Coronary artery (tissue), 2 donors: ENCODE data around the gene SKIDA1.
"Not testable (repeated sequence)": the region's sequence is repeated elsewhere in the genome, so short reads cannot be mapped to it uniquely, and the experiment has no call there.

Experiments used
- DNase-seq: peaks from one replicate; pipeline ENCODE4 v3.0.0-alpha.2; 2017; ENCODE audit warnings: low spot score
- H3K27ac ChIP-seq, 2 donors: fragments of 200-600 bp; sonication (generic); one replicate each; pipeline ENCODE4 v1.5.1; 2016 to 2019
- H3K4me3 ChIP-seq: fragments of 200-600 bp; sonication (generic); 2 replicates; pipeline ENCODE4 v1.5.1; 2016; ENCODE audit warnings: mild to moderate bottlenecking, moderate library complexity
- TF ChIP-seq, protein P1 (sequence below): fragments of 200-600 bp; sonication (generic); IDR thresholded peaks from one replicate; pipeline ENCODE4 v1.5.1; 2019; ENCODE audit warnings: antibody characterized with exemption

The SKIDA1 gene

DNA sequence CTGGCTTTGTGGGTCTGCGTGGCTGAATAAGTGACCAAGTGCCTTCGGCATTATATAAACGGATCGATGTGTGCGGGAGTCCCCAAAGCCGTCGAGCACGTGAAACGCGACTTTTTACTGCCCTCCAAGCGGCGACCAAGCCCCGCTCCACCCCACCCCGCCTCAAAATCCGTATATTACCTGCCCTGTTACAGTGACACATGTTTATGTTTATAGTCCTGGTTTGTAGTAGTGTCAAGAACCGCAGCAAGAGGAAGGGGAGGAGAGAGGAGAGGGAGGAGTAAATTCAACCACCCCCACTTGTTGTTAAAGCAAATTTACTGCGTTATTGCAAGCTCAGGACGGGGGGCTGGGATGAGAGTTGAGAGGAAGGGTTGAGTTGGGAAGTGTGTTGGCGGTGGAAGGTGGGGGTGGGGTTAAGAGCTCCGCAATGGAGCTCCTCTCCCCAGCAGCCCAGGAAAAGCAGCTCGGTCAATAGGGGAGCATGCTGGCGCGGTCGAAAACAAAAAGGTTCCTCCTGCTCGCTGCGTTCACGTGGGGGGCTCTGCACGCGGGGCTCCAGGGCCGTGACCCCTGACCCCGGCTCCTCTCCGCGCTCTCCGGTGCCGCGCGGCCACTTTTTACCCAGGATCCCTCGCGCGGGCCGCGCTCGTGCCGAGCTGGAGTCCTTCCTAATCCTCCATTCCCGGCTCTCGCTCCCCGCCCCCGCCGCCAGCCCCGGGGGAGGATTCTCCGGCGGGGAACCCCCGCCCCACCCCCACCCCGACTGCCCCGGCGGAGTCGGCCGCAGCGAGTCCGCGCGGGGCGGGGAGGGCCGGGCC, at the start of gene SKIDA1:
Gene SKIDA1 (minus strand): TSS at position 316 of the 821 bp plus-strand sequence. CDS start 7,860 bp downstream, outside the sequence.
- TF ChIP-seq, protein P1, sequence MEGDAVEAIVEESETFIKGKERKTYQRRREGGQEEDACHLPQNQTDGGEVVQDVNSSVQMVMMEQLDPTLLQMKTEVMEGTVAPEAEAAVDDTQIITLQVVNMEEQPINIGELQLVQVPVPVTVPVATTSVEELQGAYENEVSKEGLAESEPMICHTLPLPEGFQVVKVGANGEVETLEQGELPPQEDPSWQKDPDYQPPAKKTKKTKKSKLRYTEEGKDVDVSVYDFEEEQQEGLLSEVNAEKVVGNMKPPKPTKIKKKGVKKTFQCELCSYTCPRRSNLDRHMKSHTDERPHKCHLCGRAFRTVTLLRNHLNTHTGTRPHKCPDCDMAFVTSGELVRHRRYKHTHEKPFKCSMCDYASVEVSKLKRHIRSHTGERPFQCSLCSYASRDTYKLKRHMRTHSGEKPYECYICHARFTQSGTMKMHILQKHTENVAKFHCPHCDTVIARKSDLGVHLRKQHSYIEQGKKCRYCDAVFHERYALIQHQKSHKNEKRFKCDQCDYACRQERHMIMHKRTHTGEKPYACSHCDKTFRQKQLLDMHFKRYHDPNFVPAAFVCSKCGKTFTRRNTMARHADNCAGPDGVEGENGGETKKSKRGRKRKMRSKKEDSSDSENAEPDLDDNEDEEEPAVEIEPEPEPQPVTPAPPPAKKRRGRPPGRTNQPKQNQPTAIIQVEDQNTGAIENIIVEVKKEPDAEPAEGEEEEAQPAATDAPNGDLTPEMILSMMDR, result no peak
- peak within 1 kb of the TSS; percentile 98 to 99 for H3K27ac ChIP-seq
- peak within 1 kb of the TSS; percentile 85 for H3K4me3 ChIP-seq
- peak; percentile 85 for DNase-seq

DNA sequence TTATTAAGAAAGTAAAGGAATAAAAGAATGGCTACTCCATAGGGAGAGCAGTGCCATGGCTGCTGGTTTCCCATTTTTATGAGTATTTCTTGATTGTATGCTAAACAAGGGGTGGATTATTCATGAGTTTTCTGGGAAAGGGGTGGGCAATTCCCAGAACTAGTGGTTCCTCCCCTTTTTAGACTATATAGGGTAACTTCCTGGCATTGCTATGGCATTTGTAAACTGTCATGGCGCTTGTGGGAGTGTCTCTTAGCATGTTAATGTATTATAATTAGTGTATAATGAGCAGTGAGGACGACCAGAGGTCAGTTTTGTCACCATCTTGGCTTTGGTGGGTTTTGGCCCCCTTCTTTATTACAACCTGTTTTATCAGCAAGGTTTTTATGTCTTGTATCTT, 49.0 kb upstream of the SKIDA1 start:
- not testable (repeated sequence) for H3K27ac ChIP-seq, DNase-seq, H3K4me3 ChIP-seq

DNA sequence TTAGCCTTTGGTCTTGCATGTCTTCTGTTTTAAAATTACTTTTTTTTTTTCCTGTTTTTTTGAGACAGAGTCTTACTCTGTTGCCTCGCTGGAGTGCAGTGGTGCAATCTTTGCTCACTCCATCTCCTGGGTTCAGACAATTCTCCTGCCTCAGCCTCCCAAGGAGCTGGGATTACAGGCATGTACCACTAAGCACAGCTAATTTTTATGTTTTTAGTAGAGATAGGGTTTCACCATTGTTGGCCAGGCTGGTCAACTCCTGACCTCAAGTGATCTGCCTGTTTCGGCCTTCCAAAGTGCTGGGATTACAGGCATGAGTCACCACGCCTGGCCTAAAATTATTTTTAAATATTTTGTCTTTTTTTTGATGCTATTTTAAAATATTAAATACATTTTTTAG, 47.1 kb upstream of the SKIDA1 start:
- DNase-seq, result peak; percentile 72
- H3K4me3 ChIP-seq, result no peak overlapping the region
- TF ChIP-seq, protein P1, result no peak
- no peak overlapping the region for H3K27ac ChIP-seq

DNA sequence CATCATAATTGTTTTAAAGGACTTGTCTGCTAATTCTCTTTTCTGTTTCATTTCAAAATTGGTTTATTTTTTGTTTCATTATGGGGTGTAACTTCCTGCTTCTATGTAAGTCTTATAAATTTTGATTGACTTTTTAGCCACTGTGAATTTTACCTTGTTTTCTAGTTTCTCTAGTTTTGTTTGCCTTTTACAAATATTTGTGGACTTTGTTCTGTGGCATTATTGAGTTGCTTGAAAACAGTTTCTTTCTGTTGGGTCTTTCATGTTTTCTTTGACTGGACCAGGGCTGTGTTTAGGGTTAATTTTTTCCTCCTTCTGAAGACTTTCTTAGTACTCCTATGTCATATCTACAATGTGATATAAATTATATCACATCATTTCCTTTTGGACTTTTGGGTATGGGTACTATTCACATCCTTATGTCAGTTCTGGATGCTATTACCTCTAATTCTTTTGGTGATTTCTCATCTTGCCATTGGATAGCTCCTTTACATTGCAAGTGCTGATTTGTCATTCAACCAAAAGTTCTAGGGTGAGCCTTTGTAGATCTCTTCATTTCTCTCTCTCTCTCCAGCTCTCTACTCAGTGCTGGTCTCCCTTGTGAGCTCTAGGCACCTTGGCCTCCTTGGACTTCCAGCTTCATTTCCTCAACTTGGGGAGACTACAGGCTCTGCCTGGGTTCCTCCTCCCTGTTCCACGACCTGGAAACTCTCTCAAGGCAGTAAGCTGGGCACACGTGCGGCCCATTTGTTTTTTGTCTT, 45.5 kb upstream of the SKIDA1 start:
- Histone ChIP-seq H3K27ac (no peak overlapping the region), H3K4me3 (no peak overlapping the region)
- DNase-seq, result no peak
- TF ChIP-seq, protein P1, result no peak

DNA sequence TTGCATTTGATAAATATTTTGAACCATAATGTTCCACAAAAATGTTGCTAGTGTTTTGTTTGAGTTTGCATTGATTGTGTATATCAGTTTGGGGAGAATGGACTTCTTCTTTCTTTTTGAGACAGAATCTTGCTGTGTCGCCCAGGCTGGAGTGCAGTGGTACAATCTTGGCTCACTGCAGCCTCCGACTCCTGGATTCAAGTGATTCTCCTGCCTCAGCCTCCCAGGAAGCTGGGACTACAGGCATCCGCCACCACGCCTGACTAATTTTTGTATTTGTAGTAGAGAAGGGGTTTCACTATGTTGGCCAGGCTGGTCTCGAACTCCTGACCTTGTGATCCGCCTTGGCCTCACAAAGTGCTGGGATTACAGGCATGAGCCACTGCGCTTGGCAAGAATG, 33.5 kb upstream of the SKIDA1 start:
- not testable (repeated sequence) for DNase-seq, H3K27ac ChIP-seq, H3K4me3 ChIP-seq

DNA sequence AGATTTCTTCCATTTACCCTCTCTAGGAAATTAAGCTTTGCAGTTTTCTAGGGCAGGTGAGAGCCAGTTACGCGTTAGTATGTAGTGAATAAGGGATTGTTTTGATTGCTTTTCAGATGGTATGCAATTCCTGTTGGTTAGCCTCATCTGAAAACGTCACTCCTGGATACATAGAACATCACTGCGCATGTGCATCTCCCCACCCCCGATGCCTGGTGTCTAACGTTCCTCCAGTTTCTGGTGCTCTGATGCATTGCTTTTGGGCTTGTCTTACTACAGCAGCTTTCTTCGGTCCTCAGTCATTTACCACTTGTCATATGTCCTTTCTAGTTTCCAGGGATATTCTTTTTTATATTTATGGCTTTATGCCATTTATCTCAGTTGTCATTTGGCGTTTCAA, 31.0 kb upstream of the SKIDA1 start:
- TF ChIP-seq, protein P1, result no peak
- DNase-seq, result no peak
- H3K4me3 ChIP-seq, result no peak overlapping the region
- H3K27ac ChIP-seq, result no peak overlapping the region

DNA sequence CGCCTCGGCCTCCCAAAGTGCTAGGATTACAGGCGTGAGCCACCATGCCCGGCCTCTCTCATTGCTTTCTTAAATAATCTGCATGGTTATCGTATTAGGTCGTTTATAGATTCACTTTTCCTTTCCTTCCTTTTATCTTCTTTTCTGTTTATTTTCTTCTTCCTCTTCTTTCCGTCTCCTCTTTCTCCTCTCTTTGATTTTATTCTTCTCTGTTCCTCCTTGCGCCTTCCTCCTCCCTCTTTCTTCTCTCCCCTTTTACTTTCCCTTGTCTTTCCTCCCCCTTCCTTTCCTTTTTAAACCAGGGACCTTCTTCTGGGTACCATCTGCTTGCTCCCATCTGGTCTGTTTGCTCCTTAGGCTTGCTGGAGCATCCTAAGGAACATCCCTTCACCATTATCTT, 27.2 kb upstream of the SKIDA1 start:
- DNase-seq, result no peak
- Histone ChIP-seq H3K27ac (no peak overlapping the region), H3K4me3 (no peak overlapping the region)
- TF ChIP-seq, protein P1, result no peak

DNA sequence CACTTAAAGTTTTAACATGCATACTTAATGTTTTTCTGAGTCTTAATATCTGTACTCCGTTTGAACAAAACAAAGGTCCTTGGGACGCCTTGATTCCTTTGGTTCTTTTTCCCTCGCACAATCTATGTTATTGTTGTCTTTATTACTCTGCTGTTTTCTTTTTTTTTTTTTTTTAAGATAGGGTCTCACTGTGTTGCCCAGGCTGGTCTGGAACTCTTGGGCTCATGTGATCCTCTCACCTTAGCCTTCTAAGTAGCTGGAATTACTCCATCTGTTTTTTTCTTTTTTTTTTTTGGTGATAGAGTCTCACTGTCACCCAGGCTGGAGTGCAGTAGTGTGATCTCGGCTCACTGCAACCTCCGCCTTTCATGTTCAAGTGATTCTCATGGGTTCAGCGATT, 21.8 kb upstream of the SKIDA1 start:
- no peak for DNase-seq
- H3K4me3 ChIP-seq, result no peak overlapping the region

DNA sequence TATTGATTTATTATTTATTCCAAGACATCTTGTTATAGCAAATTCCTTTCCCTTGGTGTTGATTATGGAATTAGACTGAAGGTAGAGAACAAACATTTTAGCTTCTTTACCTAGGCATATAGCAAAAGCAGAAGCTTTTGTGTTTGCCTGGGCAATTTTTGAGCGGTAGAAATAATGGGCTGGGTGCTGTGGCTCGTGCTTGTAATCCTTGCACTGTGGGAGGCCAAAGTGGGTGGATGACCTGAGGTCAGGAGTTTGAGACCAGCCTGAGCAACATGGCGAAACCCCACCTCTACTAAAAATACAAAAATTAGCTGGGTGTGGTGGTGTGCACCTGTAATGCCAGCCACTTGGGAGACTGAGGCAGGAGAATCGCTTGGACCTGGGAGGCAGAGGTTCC, 15.2 kb upstream of the SKIDA1 start:
- not testable (repeated sequence) for H3K4me3 ChIP-seq, H3K27ac ChIP-seq, DNase-seq

More for the DNA sequence above, 21.8 kb upstream of the SKIDA1 start:
- TF ChIP-seq, protein P1, result no peak
- no peak overlapping the region for H3K27ac ChIP-seq
